Hepatic stellate cell (primary cell): Measurements from ENCODE around the gene ZNF652.

Experiments used
- DNase-seq: peaks from one replicate; pipeline ENCODE4 v3.0.0; 2011; ENCODE audit warnings: low spot score

ZNF652 gene

GRCh38 chr17:49260011-49260816 lies 101.8 kb downstream of the ZNF652 start:
- peak; percentile 85 for DNase-seq

GRCh38 chr17:49259663-49260010 lies 102.4 kb downstream of the ZNF652 start:
- no peak for DNase-seq

DNA sequence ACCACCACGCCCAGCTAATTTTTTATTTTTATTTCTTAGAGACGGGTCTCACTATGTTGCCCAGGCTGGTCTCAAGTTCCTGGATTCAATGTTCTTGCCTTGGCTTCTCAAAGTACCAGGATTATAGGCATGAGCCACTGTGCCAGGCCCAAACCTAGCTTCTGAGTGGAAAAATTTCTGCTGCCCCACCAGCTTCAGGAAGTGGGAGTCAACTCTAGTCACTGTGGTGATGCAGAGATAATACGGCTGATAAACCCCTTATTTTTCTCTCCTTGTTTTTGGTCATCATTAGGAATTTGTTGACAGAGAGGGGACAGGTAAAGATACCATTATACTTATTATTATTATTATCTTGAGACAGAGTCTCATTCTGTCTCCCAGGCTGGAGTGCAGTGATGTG lies 103.7 kb downstream of the ZNF652 start:
- DNase-seq = no peak

DNA sequence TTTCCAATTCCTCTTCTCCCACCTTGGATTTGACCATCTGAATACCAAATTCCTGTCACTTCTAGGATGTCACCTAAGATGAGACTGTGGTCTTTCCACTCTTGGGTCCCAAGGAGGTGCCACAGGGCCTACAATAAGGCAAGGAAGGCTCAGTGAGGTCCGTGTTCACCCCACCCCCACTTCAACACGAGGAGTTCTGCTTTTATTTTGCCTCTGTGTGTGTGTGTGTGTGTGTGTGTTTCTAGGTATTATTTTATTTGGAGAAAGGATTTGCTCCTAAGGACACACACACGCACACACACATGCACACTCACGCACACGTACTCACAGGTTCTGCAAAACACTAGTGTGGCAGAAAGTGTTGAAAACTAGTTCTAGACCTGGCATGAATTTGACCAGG lies 106.9 kb downstream of the ZNF652 start:
- DNase-seq = no peak

DNA sequence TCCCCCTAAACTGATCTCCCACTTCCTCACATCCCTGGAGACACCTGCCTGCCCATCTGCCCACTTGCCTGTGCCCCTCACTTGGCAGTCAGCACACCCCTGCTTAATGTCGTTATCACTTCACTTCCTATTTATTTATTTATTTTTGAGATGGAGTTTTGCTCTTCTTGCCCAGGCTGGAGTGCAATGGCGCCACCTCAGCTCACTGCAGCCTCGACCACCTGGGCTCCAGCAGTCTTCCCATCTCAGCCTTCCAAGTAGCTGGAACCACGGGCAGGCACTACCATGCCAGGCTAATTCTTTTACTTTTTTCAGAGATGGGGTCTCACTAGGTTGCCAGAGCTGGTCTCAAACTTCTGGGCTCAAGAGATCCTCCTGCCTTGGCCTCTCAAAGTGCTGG lies 108.0 kb downstream of the ZNF652 start:
- DNase-seq = no peak

DNA sequence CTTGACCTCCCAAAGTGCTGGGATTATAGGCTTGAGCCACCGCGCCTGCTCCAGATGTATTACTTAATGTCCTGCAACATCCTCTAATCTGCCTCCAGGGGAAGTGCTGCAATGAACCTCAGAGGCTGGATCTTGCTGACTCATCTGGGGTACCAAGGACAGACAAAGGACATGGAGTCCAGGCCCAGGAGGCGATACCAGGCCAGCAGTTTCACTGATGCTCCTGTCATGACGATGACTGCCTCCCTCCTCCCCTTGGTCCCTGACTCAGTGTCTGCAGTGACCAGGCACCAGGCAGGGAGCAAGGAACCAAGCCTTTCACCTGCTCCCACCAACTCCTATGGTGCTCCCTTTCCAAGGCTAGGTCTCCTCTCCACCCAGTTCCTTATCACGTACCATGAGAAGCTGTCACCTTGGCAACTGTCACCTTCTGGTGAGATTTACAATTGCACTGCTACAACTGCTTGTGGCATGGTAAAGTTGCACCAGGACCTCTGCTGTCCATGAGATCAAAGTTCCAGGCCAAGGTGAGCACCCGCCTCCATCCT lies 109.8 kb downstream of the ZNF652 start:
- no peak for DNase-seq

DNA sequence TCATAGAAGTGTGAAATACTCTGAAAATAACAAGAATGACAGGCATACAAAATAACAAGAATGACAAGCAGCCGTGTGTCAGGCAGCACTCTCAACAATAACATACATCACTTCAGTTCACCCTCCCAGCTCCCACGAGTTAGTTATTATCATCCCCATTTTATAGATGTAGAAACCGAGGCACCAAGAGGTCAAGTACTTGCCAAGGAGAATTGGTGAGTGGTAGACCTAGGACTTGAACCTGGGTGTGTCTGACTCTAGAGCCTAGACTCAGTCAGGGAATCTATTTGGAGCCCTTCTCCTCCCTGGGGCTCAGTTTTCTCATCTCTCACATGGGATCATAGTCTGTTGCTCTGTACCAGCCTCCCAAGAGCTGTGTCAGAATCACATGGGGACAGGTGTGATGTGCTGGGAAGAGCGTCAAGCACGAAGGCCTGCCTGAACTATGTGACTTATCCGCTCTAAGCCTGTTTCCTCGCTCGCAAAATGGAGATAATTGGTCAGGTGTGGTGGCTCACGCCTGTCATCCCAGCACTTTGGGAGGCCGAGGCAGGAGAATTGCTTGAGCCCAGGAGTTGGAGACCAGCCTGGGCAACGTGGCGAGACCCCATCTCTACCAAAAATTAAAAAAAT lies 112.0 kb downstream of the ZNF652 start:
- no peak for DNase-seq

- DNase-seq = no peak
These were observed 112.7 kb downstream of the ZNF652 start for GRCh38 chr17:49249292-49249794.

DNA sequence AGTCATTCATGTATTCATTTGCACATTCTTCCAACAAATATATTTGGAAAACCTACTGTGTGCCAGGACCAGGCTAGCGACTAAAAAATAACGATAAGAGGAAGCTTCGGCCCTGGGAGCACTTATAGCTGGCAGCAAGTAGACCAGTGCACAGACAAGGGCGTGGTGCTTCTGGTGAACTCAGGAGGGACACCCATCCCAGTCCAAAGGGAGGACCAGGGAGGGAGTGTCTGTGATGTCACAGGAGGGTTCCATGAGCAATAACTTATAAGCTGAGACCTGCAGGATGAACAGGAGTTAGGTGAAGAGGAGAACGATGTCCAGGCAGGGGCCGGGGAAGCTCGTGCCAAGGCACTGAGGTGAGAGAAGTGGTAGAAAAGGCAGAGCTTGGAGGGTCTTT lies 114.1 kb downstream of the ZNF652 start:
- no peak for DNase-seq

GRCh38 chr17:49244839-49245238 lies 117.2 kb downstream of the ZNF652 start:
- DNase-seq = no peak
